ENCODE measurements around the gene PGPEP1.
"Not testable (repeated sequence)": the region's sequence is repeated elsewhere in the genome, so short reads cannot be mapped to it uniquely, and the experiment has no call there.

DNA sequence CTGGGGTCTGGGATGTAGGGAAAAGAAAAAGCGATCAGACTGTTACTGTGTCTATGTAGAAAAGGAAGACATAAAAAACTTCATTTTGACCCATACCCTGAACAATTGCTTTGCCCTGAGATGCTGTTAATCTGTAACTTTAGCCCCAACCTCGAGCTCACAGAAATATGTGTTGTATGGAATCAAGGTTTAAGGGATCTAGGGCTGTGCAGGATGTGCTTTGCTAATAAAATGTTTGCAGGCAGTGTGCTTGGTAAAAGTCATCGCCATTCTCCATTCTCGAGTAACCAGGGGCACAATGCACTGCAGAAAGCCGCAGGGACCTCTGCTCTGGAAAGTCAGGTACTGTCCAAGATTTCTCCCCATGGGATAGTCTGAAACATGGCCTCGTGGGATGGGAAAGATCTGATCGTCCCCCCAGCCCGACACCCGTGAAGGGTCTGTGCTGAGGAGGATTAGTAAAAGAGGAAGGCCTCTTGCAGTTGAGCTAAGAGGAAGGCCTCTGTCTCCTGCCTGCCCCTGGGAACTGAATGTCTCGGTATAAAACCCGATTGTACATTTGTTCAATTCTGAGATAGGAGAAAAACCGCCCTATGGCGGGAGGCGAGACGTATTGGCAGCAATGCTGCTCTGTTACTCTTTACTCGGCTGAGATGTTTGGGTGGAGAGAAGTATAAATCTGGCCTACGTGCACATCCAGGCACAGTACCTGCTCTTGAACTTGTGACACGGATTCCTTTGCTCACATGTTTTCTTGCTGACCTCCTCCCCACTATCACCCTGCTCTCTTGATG lies 62.3 kb downstream of the PGPEP1 start:
- TF ChIP-seq, protein P1, sequence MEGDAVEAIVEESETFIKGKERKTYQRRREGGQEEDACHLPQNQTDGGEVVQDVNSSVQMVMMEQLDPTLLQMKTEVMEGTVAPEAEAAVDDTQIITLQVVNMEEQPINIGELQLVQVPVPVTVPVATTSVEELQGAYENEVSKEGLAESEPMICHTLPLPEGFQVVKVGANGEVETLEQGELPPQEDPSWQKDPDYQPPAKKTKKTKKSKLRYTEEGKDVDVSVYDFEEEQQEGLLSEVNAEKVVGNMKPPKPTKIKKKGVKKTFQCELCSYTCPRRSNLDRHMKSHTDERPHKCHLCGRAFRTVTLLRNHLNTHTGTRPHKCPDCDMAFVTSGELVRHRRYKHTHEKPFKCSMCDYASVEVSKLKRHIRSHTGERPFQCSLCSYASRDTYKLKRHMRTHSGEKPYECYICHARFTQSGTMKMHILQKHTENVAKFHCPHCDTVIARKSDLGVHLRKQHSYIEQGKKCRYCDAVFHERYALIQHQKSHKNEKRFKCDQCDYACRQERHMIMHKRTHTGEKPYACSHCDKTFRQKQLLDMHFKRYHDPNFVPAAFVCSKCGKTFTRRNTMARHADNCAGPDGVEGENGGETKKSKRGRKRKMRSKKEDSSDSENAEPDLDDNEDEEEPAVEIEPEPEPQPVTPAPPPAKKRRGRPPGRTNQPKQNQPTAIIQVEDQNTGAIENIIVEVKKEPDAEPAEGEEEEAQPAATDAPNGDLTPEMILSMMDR (conservative IDR thresholded peaks at IDR 0.05; ENCODE audit: low read length): not testable (repeated sequence)
- TF ChIP-seq EZH2phosphoT487 (IDR thresholded peaks at IDR 0.05; ENCODE audit: borderline replicate concordance): not testable (repeated sequence)

Data from Loucy (cell line).